Natural killer cell (primary cell): Measurements from ENCODE around the gene ZBTB33. TPM values are rescaled to one million over a fixed set of nuclear protein-coding genes. Genes with fewer than 3 reads are reported as not detected.

ENCODE experiments used
- ATAC-seq, 3 donors: fragments of 150-1000 bp in 2 of 3; fragments of 200-7000 bp in 1 of 3; cut with Tn5 transposase; 1 replicate in 1 of 3; 2 replicates in 2 of 3; pipeline ENCODE4 v1.10.0; 2021; ENCODE audit warnings: mild to moderate bottlenecking in 2 of 3, moderate library complexity in 2 of 3
- DNase-seq, 2 donors: peaks; one replicate each; pipeline versions ENCODE4 v3.0.0 to v3.0.0-alpha.2; 2013 to 2021; ENCODE audit warnings: mixed read lengths in 1 of 2
- H3K27ac ChIP-seq: one replicate; pipeline ENCODE4 v1.5.1; 2013; ENCODE audit warnings: mild to moderate bottlenecking, low read length
- H3K27me3 ChIP-seq: one replicate; pipeline ENCODE4 v1.6.1; 2013; ENCODE audit warnings: low read length; ENCODE audit not compliant: control insufficient read depth, insufficient read depth
- H3K36me3 ChIP-seq: one replicate; pipeline ENCODE4 v1.6.1; 2013; ENCODE audit warnings: low read length; ENCODE audit not compliant: control insufficient read depth, insufficient read depth
- H3K4me1 ChIP-seq: one replicate; pipeline ENCODE4 v1.6.1; 2013; ENCODE audit warnings: low read length; ENCODE audit not compliant: control insufficient read depth, insufficient read depth
- H3K4me3 ChIP-seq: one replicate; pipeline ENCODE4 v1.5.1; 2013; ENCODE audit warnings: low read length
- H3K9me3 ChIP-seq: one replicate; pipeline ENCODE4 v1.6.1; 2013; ENCODE audit warnings: low read length; ENCODE audit not compliant: control insufficient read depth, insufficient read depth
- H3K27ac Mint-ChIP-seq, 2 donors: one replicate each; pipeline ENCODE4 v1.8.0; 2022; ENCODE audit warnings: mild to moderate bottlenecking in 2 of 2, mixed read lengths in 2 of 2, moderate library complexity in 1 of 2
- H3K27me3 Mint-ChIP-seq, 2 donors: one replicate each; pipeline ENCODE4 v1.8.0; 2022; ENCODE audit warnings: low read depth in 2 of 2, mixed read lengths in 2 of 2
- H3K36me3 Mint-ChIP-seq: one replicate; pipeline ENCODE4 v1.8.0; 2022; ENCODE audit warnings: mixed read lengths
- H3K4me1 Mint-ChIP-seq, 2 donors: one replicate each; pipeline ENCODE4 v1.8.0; 2022; ENCODE audit warnings: mixed read lengths in 2 of 2
- H3K4me3 Mint-ChIP-seq: one replicate; pipeline ENCODE4 v1.8.0; 2022; ENCODE audit warnings: mild to moderate bottlenecking, moderate library complexity, mixed read lengths
- H3K9me3 Mint-ChIP-seq, 2 donors: one replicate each; pipeline ENCODE4 v1.8.0; 2022; ENCODE audit warnings: mixed read lengths in 2 of 2
- CTCF ChIP-seq: fragments of 200-600 bp; IDR thresholded peaks from one replicate; pipeline ENCODE4 v1.8.0; 2022; ENCODE audit warnings: antibody characterized with exemption
- WGBS: methylation state at CpG from one replicate; pipeline ENCODE4 v1.1.7; 2013; ENCODE audit warnings: missing lambda C conversion rate; ENCODE audit not compliant: insufficient coverage; 5-methylcytosine and 5-hydroxymethylcytosine counted together
- intact Hi-C: fragments of 100-400 bp; cut with micrococcal nuclease; formaldehyde crosslinking; loops from one replicate; pipeline ENCODE4 v1.14.2; 2022
- total RNA-seq, 4 donors: library from RNA; stranded (reverse); fragments of 120-200 nt in 1 of 4; gene quantifications; one replicate each; pipeline versions ENCODE4 v1.2.3 to v1.2.4, GENCODE V29; 2013 to 2022

ZBTB33 gene
- total RNA-seq, 3 donors from 2014 or later (not counting 1 experiment from before 2014, with no cell fraction given): 28.6 to 33.3 (median 29.2) TPM

GRCh38 chrX:120244395-120244734 is 6.2 kb upstream of the ZBTB33 start:
- no peaks in the 10 kb centered on the region for H3K9me3 Mint-ChIP-seq
- H3K4me3 Mint-ChIP-seq: peak overlapping the region; percentile 96
- 0% methylated on average over 14 of the region's 16 CpGs for WGBS
- peak overlapping the region; percentile 82 to 92 for H3K27ac Mint-ChIP-seq
- peaks cover 9 to 22% of the 10 kb centered on the region in 2 donors for H3K4me1 Mint-ChIP-seq
- H3K36me3 Mint-ChIP-seq: no peaks in the 10 kb centered on the region
- TF ChIP-seq CTCF: no peak
- ATAC-seq (peak in 1 of 3 donors; percentile 25), DNase-seq (no peak)
- H3K27me3 ChIP-seq: no peaks in the 10 kb centered on the region
- no peaks in the 10 kb centered on the region for H3K4me1 ChIP-seq
- peaks cover 0 to 22% of the 10 kb centered on the region in 2 donors for H3K27me3 Mint-ChIP-seq
- no peaks in the 10 kb centered on the region for H3K9me3 ChIP-seq
- H3K36me3 ChIP-seq: peaks cover under 1% of the 10 kb centered on the region
- intact Hi-C loops: loop anchor here (10.0 kb wide), 1 partner anchor 210 kb away; no protein-coding TSS in a partner anchor
- H3K27ac ChIP-seq: peak overlapping the region; percentile 84
- H3K4me3 ChIP-seq: peak overlapping the region; percentile 83

DNA sequence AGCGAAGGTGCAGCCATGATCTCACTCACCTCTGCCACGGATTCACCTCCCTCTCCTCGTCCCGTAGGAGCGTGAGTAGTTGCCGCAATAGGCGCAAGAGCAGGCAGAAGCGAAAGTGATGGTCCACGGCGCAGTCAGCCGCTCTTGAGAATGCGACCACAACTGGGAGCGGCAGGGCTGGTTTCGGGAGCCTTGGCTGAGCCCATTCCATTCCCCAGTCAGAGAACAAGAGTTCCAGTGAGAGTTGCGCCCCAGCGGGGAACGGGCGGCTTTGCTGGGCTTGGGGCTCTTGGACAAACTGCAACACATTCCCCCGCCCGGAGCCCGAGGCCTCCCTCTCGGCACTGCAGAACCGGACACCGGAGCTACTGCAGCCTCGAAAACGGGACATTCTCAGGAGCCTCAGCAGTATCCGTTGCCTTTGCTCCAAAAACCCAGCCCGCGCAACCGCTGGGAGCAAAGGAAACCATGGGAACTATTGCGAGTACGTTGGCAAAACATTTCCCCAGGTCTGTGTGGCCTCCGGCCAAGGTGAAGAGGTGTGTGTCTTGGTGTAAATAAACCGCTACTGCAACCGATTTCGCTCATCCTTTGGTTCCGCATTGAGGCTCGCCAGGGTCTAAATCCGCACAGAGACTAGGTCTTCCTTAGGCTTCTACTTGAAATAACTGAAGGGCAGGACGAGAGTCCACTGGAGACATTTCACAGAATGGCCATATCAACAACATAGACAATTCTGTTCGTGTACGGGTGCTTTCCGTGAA is 5.7 kb upstream of the ZBTB33 start:
- WGBS: under 1% methylated on average over 40 of the region's 43 CpGs

DNA sequence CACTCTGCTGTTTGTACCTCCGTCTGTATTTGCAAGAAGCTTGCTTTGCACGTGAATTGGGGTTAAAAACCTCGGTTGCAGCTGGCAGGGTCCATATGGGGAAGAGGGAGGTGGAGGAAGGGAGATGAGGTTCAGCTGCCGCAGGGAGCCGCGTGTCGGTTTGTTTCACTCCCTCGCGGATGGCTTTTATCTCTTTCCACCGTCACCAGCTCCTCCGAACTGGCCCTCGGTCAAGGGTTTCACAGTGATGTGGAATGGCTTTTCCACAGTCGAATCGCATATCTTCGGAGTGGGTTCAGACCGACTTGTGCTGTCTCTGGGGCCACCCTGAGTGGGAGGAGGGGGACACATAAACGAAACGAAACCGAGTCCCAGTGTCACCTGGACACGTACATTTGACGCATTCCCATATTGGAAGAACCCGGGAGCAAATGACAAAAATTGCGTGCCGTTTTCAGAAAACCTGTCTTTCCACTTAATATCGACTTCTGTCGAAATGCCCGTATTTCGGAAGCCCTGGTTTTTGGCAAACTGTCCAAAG is 929 bp downstream of the ZBTB33 start:
- no peaks in the 10 kb centered on the region for H3K36me3 Mint-ChIP-seq

More for the DNA sequence above, 5.7 kb upstream of the ZBTB33 start:
- Mint-ChIP-seq H3K36me3 (no peaks in the 10 kb centered on the region), H3K27ac (peak overlapping the region; percentile 82 to 92), H3K4me1 (peaks cover 9 to 23% of the 10 kb centered on the region in 2 donors), H3K9me3 (no peaks in the 10 kb centered on the region), H3K4me3 (peak overlapping the region; percentile 96), H3K27me3 (peaks cover 0 to 22% of the 10 kb centered on the region in 2 donors)
- no peaks in the 10 kb centered on the region for H3K9me3 ChIP-seq
- no peaks in the 10 kb centered on the region for H3K4me1 ChIP-seq
- H3K36me3 ChIP-seq: no peaks in the 10 kb centered on the region
- no peaks in the 10 kb centered on the region for H3K27me3 ChIP-seq
- peak; percentile 79 to 91 (median 88) for ATAC-seq
- no peak for TF ChIP-seq CTCF
- DNase-seq: peak; percentile 34 to 78
- intact Hi-C loops: loop anchor here (10.0 kb wide), 1 partner anchor 210 kb away; no protein-coding TSS in a partner anchor
- peak overlapping the region; percentile 83 for H3K4me3 ChIP-seq
- H3K27ac ChIP-seq: peak overlapping the region; percentile 84

More for the DNA sequence above, 929 bp downstream of the ZBTB33 start:
- intact Hi-C loops: no loop called here
- Mint-ChIP-seq H3K4me1 (peaks cover 16 to 21% of the 10 kb centered on the region in 2 donors), H3K27me3 (peaks cover 0 to 8% of the 10 kb centered on the region in 2 donors), H3K27ac (peak overlapping the region; percentile 97 to 99), H3K4me3 (peak overlapping the region; percentile 99), H3K9me3 (no peaks in the 10 kb centered on the region)
- DNase-seq (peak; percentile 17 to 42), ATAC-seq (no peak)
- peaks cover 17% of the 10 kb centered on the region for H3K36me3 ChIP-seq
- H3K27me3 ChIP-seq: no peaks in the 10 kb centered on the region
- H3K9me3 ChIP-seq: no peaks in the 10 kb centered on the region
- TF ChIP-seq CTCF: no peak
- peak overlapping the region; percentile 85 for H3K4me3 ChIP-seq
- H3K4me1 ChIP-seq: no peaks in the 10 kb centered on the region
- WGBS: 0% methylated on average over 24 of the region's 28 CpGs
- H3K27ac ChIP-seq: peak overlapping the region; percentile 96
